LNCaP clone FGC (cell line): ENCODE measurements around the gene MSX1.
"Not testable (repeated sequence)": the region's sequence is repeated elsewhere in the genome, so short reads cannot be mapped to it uniquely, and the experiment has no call there.

Experiments
- DNase-seq: peaks from one replicate; pipeline ENCODE4 v3.0.0-alpha.2; 2011; ENCODE audit warnings: low read depth
- H3K4me3 ChIP-seq: 2 replicates; pipeline ENCODE4 v1.5.1; 2011; ENCODE audit warnings: mild to moderate bottlenecking, low read depth, low read length, control low read depth
- TF ChIP-seq, protein P1 (sequence below): IDR thresholded peaks from 2 replicates; pipeline ENCODE4 v1.5.1; 2012; ENCODE audit warnings: mild to moderate bottlenecking; ENCODE audit not compliant: control insufficient read depth, insufficient read depth; ENCODE audit errors: extremely low read depth

The MSX1 gene

DNA sequence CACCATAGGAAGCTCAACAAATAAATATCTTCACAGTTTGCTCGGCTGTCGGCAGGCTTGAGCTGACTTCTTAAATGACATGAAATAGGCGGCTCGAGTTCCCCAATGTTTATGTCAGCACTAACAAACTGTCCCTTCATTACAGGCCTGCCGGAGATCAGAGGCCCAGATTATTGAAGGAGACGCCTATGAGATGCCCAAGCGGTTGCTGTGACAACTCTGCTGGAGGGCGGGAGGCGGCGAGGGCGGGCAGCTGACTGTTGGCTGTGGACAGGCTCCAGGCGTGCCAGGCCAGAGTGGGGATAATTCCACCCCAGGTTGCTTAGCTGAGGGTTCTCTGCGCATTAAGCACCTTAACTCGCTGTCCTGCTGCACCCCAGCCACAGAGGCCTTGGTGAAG lies 39.2 kb upstream of the MSX1 start:
- TF ChIP-seq, protein P1, sequence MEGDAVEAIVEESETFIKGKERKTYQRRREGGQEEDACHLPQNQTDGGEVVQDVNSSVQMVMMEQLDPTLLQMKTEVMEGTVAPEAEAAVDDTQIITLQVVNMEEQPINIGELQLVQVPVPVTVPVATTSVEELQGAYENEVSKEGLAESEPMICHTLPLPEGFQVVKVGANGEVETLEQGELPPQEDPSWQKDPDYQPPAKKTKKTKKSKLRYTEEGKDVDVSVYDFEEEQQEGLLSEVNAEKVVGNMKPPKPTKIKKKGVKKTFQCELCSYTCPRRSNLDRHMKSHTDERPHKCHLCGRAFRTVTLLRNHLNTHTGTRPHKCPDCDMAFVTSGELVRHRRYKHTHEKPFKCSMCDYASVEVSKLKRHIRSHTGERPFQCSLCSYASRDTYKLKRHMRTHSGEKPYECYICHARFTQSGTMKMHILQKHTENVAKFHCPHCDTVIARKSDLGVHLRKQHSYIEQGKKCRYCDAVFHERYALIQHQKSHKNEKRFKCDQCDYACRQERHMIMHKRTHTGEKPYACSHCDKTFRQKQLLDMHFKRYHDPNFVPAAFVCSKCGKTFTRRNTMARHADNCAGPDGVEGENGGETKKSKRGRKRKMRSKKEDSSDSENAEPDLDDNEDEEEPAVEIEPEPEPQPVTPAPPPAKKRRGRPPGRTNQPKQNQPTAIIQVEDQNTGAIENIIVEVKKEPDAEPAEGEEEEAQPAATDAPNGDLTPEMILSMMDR = no peak
- no peak for DNase-seq
- H3K4me3 ChIP-seq = no peak overlapping the region

DNA sequence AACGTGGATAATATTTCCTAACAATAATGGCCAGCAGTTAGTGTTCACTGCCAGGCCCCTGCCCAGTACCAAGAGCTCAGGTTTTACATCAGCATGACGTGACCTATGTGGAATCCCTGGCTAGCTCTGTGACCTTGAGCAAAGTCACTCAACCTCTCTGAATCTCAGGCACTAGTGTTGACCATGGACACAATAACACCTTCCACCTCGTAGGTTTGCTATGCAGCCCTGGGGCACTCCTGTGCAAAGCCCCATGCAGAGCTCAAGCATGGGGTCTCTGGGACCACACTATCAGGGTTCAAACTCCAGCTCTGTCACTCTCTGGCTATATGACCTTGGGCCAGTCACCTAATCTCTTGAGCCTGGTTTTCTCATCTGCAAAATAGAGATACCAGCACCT lies 38.7 kb upstream of the MSX1 start:
- DNase-seq = no peak
- H3K4me3 ChIP-seq = no peak overlapping the region
- TF ChIP-seq, protein P1 = no peak

DNA sequence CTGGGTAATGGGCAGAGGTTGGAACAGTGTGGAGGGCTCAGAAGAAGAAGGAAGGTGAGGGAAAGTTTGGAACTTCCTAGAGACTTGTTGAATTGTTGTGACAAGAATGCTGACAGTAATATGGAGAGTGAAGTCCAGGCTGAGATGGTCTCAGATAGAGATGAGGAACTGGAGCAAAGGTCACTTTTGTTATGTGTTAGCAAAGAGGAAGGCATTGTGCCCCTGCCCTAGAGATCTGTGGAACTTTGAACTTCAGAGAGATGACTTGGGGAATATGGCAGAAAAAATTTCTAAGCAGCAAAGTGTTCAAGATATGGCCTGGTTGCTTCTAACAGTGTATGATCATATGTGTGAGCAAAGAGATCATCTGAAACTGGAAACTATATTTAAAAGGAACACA lies 37.9 kb upstream of the MSX1 start:
- no peak for DNase-seq
- no peak overlapping the region for H3K4me3 ChIP-seq
- TF ChIP-seq, protein P1 = no peak

DNA sequence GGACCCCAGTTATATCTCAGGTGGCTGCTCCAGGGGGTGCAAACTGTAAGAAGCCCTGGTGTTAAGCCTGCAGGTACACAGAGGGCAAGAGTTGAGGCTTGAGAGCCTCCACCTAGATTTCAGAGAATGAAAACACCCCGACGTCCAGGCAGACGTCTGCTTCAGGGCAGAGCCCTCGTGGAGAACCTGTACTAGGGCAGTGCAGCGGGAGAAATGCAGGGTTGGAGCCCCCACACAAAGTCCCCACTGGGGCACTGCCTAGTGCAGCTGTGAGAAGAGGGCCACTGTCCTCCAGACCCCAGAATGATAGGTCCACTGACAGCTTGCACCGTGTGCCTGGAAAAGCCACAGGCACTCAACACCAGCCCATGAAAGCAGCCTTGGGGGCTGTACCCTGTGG lies 37.2 kb upstream of the MSX1 start:
- DNase-seq, H3K4me3 ChIP-seq: not testable (repeated sequence)

DNA sequence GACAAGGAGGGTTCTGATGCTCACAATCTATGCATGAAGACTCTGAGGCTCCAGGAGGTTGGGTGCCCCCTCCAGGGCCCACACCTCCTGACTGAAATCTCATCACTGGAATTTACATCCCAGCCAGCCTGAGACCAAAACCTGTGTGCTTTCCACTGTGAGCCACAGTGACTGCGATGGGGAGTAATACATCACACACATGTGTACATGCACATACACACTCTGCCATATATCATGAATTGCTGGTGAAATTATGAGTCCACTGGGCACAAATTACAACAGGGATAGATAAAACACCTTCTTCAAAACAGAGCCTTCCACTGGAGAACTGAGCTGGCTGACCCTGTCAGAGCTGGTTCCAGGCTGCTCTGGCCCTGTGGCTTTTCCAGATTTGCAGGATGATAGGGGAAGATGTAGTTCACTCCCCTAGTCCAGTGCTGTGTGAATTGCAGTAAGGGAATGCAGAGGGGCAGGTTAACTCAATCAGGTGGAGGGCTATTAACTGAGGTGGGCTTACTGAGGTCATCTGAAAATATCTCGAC lies 35.8 kb upstream of the MSX1 start:
- TF ChIP-seq, protein P1 = no peak
- no peak for DNase-seq
- no peak overlapping the region for H3K4me3 ChIP-seq

DNA sequence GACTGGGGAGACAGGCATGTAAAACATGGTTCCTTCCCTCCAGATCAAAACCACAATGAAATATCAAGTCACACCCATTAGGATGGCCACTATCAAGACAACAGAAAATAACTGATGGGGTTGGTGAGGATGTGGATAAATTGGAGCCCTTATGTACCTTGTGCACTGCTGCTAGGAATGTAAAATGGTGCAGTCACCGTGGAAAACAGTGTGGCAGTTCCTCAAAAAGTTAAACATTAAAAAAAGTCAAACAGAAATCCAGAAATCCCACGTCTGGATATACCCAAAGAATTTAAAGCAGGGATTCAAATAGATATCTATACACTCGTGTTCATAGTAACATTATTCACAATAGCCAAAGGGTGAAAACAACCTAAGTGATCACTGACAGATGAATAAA lies 35.2 kb upstream of the MSX1 start:
- DNase-seq = no peak
- TF ChIP-seq, protein P1 = no peak
- no peak overlapping the region for H3K4me3 ChIP-seq

DNA sequence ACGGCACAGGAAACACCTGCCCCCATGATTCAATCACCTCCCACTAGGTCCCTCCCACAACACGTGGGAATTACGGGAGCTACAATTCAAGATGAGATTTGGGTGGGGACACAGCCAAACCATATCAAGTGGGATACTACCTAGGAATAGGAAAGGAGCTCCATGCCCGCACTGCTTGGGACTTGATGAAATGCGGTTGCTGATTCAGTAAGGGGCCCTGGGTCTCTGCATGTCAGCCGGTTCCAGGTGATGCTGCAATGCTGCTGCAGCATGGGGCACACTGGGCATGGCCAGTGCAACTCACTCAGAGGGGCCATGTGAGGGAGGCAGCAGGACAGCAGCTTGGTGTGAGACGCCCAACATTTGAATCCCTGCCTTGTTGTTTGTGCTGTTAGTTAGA lies 34.0 kb upstream of the MSX1 start:
- no peak overlapping the region for H3K4me3 ChIP-seq
- TF ChIP-seq, protein P1 = no peak
- no peak for DNase-seq
